ENCODE results near the gene KCNAB1. TPM values are rescaled to one million over a fixed set of nuclear protein-coding genes. Genes with fewer than 3 reads are reported as not detected.

Gene KCNAB1
- total and polyA plus RNA-seq, 4 donors, result 0.16 to 2.4 (median 0.72) TPM

- Histone ChIP-seq H3K4me3 (no peak overlapping the region), H3K36me3 (ENCODE audit: control insufficient read depth in 4 of 4, insufficient read depth in 4 of 4, low read length in 4 of 4) (no peaks in the 10 kb centered on the region), H3K27ac (ENCODE audit: low read depth in 1 of 2, low read length in 1 of 2) (no peak overlapping the region), H3K9me3 (ENCODE audit: control insufficient read depth in 4 of 4, insufficient read depth in 3 of 4, low read length in 3 of 4) (no peaks in the 10 kb centered on the region), H3K9ac (ENCODE audit: insufficient read depth in 1 of 2, low read length in 2 of 2) (no peak overlapping the region), H3K27me3 (ENCODE audit: control insufficient read depth in 3 of 3, insufficient read depth in 3 of 3, low read length in 2 of 3) (no peaks in the 10 kb centered on the region), H3K4me1 (ENCODE audit: control insufficient read depth in 5 of 5, insufficient read depth in 5 of 5, low read length in 5 of 5) (no peaks in the 10 kb centered on the region)
- WGBS, 2 donors, result 67 to 86% methylated on average over 2 of the region's 2 CpGs
- TF ChIP-seq, protein P1, sequence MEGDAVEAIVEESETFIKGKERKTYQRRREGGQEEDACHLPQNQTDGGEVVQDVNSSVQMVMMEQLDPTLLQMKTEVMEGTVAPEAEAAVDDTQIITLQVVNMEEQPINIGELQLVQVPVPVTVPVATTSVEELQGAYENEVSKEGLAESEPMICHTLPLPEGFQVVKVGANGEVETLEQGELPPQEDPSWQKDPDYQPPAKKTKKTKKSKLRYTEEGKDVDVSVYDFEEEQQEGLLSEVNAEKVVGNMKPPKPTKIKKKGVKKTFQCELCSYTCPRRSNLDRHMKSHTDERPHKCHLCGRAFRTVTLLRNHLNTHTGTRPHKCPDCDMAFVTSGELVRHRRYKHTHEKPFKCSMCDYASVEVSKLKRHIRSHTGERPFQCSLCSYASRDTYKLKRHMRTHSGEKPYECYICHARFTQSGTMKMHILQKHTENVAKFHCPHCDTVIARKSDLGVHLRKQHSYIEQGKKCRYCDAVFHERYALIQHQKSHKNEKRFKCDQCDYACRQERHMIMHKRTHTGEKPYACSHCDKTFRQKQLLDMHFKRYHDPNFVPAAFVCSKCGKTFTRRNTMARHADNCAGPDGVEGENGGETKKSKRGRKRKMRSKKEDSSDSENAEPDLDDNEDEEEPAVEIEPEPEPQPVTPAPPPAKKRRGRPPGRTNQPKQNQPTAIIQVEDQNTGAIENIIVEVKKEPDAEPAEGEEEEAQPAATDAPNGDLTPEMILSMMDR (IDR thresholded peaks at IDR 0.05; ENCODE audit: control extremely low read depth, extremely low read depth), result no peak
- ATAC-seq (ENCODE audit: insufficient read depth, low FRiP score), result no peak
- no peak for DNase-seq
Observed at GRCh38 chr3:156330415-156330814, 210.0 kb downstream of the KCNAB1 start.

DNA sequence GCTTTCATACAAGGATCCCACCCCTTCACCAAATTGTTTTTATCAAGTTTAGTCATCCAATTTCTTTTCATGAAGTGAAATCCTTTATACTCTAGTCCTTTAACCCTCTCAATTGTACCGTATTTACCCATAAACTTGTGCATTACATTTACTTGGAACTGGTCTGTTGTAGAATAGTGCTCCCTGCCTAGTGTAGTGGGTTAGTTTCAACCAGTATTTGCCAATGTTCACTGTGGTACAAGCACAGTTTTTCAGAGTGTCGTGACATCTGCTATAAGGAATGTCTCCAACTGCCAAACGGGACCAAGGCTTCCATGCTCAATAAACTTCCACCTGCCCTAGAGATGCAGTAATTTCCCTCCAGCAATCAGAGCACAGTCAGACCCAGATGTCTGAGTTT, 211.9 kb downstream of the KCNAB1 start:
- Histone ChIP-seq H3K9me3 (ENCODE audit: control insufficient read depth in 4 of 4, insufficient read depth in 3 of 4, low read length in 3 of 4) (no peaks in the 10 kb centered on the region), H3K9ac (ENCODE audit: insufficient read depth in 1 of 2, low read length in 2 of 2) (no peak overlapping the region), H3K4me3 (no peak overlapping the region), H3K27ac (ENCODE audit: low read depth in 1 of 2, low read length in 1 of 2) (no peak overlapping the region), H3K4me1 (ENCODE audit: control insufficient read depth in 5 of 5, insufficient read depth in 5 of 5, low read length in 5 of 5) (no peaks in the 10 kb centered on the region), H3K36me3 (ENCODE audit: control insufficient read depth in 4 of 4, insufficient read depth in 4 of 4, low read length in 4 of 4) (no peaks in the 10 kb centered on the region), H3K27me3 (ENCODE audit: control insufficient read depth in 3 of 3, insufficient read depth in 3 of 3, low read length in 2 of 3) (no peaks in the 10 kb centered on the region)
- 84 to 90% methylated on average over 3 of the region's 3 CpGs for WGBS, 2 donors
- ATAC-seq (ENCODE audit: insufficient read depth, low FRiP score), result no peak
- DNase-seq, result no peak
- TF ChIP-seq, protein P1 (IDR thresholded peaks at IDR 0.05; ENCODE audit: control extremely low read depth, extremely low read depth), result no peak

DNA sequence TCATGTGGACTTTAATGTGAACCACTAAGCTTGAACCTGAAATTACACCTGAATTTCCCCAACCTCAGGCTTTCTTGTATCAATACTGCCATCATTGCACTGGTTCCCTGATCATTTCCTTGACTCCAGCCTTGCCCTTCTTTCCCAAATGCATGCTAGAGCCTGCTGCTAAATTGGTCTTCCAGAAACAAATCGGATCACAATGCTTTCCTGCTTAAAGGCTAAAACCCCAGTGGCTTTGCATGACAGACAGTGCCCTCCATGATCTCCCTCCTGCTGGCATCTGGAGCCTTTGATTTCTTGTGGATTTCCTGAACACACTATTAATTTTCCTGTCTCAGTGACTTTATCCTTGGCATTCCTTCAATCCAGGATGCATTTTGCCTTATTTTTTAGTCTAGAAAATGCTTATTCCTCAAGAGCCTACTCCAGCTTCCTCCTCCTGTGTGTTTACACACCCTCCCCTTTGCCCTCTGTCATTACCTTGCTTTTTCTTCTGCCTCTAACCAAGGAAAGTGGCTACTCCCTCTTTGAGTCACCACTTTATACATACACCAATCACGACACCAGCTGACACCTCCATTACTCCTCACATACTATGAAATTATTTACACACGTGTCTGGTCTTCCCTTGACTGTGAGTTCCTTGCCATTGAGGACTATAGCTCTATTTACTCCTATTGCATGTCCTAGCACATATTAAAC, 214.6 kb downstream of the KCNAB1 start:
- 49 to 68% methylated on average over 3 of the region's 3 CpGs for WGBS, 2 donors
- Histone ChIP-seq H3K27me3 (ENCODE audit: control insufficient read depth in 3 of 3, insufficient read depth in 3 of 3, low read length in 2 of 3) (no peaks in the 10 kb centered on the region), H3K9ac (ENCODE audit: insufficient read depth in 1 of 2, low read length in 2 of 2) (no peak overlapping the region), H3K27ac (ENCODE audit: low read depth in 1 of 2, low read length in 1 of 2) (no peak overlapping the region), H3K4me3 (no peak overlapping the region), H3K4me1 (ENCODE audit: control insufficient read depth in 5 of 5, insufficient read depth in 5 of 5, low read length in 5 of 5) (no peaks in the 10 kb centered on the region), H3K36me3 (ENCODE audit: control insufficient read depth in 4 of 4, insufficient read depth in 4 of 4, low read length in 4 of 4) (no peaks in the 10 kb centered on the region), H3K9me3 (ENCODE audit: control insufficient read depth in 4 of 4, insufficient read depth in 3 of 4, low read length in 3 of 4) (no peaks in the 10 kb centered on the region)
- no peak for DNase-seq
- TF ChIP-seq, protein P1 (IDR thresholded peaks at IDR 0.05; ENCODE audit: control extremely low read depth, extremely low read depth), result no peak
- no peak for ATAC-seq (ENCODE audit: insufficient read depth, low FRiP score)

- H3K27me3 ChIP-seq (ENCODE audit: control insufficient read depth in 3 of 3, insufficient read depth in 3 of 3, low read length in 2 of 3), result no peaks in the 10 kb centered on the region
- TF ChIP-seq, protein P1 (IDR thresholded peaks at IDR 0.05; ENCODE audit: control extremely low read depth, extremely low read depth), result no peak
- H3K9me3 ChIP-seq (ENCODE audit: control insufficient read depth in 4 of 4, insufficient read depth in 3 of 4, low read length in 3 of 4), result no peaks in the 10 kb centered on the region
- no peaks in the 10 kb centered on the region for H3K4me1 ChIP-seq (ENCODE audit: control insufficient read depth in 5 of 5, insufficient read depth in 5 of 5, low read length in 5 of 5)
- 62 to 82% methylated on average over 3 of the region's 3 CpGs for WGBS, 2 donors
- H3K36me3 ChIP-seq (ENCODE audit: control insufficient read depth in 4 of 4, insufficient read depth in 4 of 4, low read length in 4 of 4), result no peaks in the 10 kb centered on the region
- no peak for DNase-seq
- H3K4me3 ChIP-seq, result no peak overlapping the region
- H3K27ac ChIP-seq (ENCODE audit: low read depth in 1 of 2, low read length in 1 of 2), result no peak overlapping the region
- H3K9ac ChIP-seq (ENCODE audit: insufficient read depth in 1 of 2, low read length in 2 of 2), result no peak overlapping the region
- ATAC-seq (ENCODE audit: insufficient read depth, low FRiP score), result no peak
Observed at GRCh38 chr3:156339491-156339890, 219.1 kb downstream of the KCNAB1 start.
